HCT116 (cell line): Measurements from ENCODE around the gene FBXO42. TPM values are rescaled to one million over a fixed set of nuclear protein-coding genes. Genes with fewer than 3 reads are reported as not detected.
A peak's percentile ranks its signal among the peaks of the same experiment; 100 is the strongest.

Experiments
- ATAC-seq: fragments of 200-7000 bp; cut with Tn5 transposase; 2 replicates; pipeline ENCODE4 v1.9.1; 2020; ENCODE audit warnings: mild to moderate bottlenecking, moderate library complexity
- BruUV-seq: library from RNA; stranded (reverse); fragments of 400-500 nt; replicated peaks from 2 replicates; lab custom pipeline; 2021; lab: Mats Ljungman, UMichigan
- CTCF ChIA-PET: fragments of 300-600 bp; sonication (Branson Sonifier 250); formaldehyde crosslinking; loops from one replicate; lab custom pipeline; 2021; ENCODE audit warnings: antibody characterized with exemption; lab: Charles Lee
- POLR2A ChIA-PET: fragments of 300-600, 350-600 bp; sonication (Branson Sonifier 250); formaldehyde crosslinking; loops from one replicate; lab custom pipeline; 2021; ENCODE audit warnings: antibody characterized with exemption; lab: Charles Lee
- RAD21 ChIA-PET, 2 experiments: fragments of 300-600 bp; sonication (Branson Sonifier 250); formaldehyde crosslinking; loops; one replicate each; lab custom pipeline; 2023; ENCODE audit warnings: low total read pairs in 2 of 2; ENCODE audit not compliant: uncharacterized antibody in 2 of 2, unreplicated experiment in 2 of 2, low non-redundant PET in 1 of 2; lab: Charles Lee
- DNase-seq: peaks from one replicate; pipeline ENCODE4 v3.0.0-alpha.2; 2010; ENCODE audit warnings: low read depth, low spot score
- H2AFZ ChIP-seq: fragments of 200-600 bp; shearing (Covaris generic), sonication (generic); 2 replicates; pipeline ENCODE4 v1.6.1; 2017; ENCODE audit warnings: low read depth, mixed run types, mixed read lengths, antibody characterized with exemption, low read length; ENCODE audit not compliant: poor library complexity, severe bottlenecking
- H3K27ac ChIP-seq: 2 replicates; pipeline ENCODE4 v1.5.1; 2012; ENCODE audit warnings: low read depth, low read length
- H3K27me3 ChIP-seq: fragments of 200-600 bp; sonication (generic); 2 replicates; pipeline ENCODE4 v1.6.1; 2016; ENCODE audit warnings: mixed run types, low read length, mixed read lengths; ENCODE audit not compliant: insufficient read depth
- H3K36me3 ChIP-seq, 2 experiments: fragments of 200-500 bp in 1 of 2; fragments of 200-600 bp in 1 of 2; sonication (Bioruptor generic) in 1 of 2; sonication (generic) in 1 of 2; 2 replicates each; pipeline versions ENCODE4 v1.5.1 to v1.6.1; 2014 to 2016; ENCODE audit warnings: low read length in 2 of 2, inconsistent platforms in 1 of 2, mixed read lengths in 1 of 2, mixed run types in 1 of 2; ENCODE audit not compliant: insufficient read depth in 2 of 2, control insufficient read depth in 1 of 2
- H3K4me1 ChIP-seq, 2 experiments: fragments of 200-600 bp in 1 of 2; sonication (generic) in 1 of 2; 2 replicates each; pipeline versions ENCODE4 v1.5.1 to v1.6.1; 2012 to 2017; ENCODE audit warnings: low read length in 2 of 2, inconsistent platforms in 1 of 2, mild to moderate bottlenecking in 1 of 2, mixed read lengths in 1 of 2, mixed run types in 1 of 2, moderate library complexity in 1 of 2; ENCODE audit not compliant: insufficient read depth in 2 of 2, control insufficient read depth in 1 of 2
- H3K4me2 ChIP-seq: fragments of 200-600 bp; sonication (generic); 2 replicates; pipeline ENCODE4 v1.6.1; 2017; ENCODE audit warnings: mixed run types, low read length, mixed read lengths
- H3K4me3 ChIP-seq, 2 experiments: fragments of 200-600 bp in 1 of 2; sonication (generic) in 1 of 2; replicated peaks in 1 of 2; 2 replicates each; pipeline ENCODE4 v1.5.1; 2011 to 2016; ENCODE audit warnings: low read length in 2 of 2, control low read depth in 1 of 2, low read depth in 1 of 2, mild to moderate bottlenecking in 1 of 2, mixed read lengths in 1 of 2, mixed run types in 1 of 2
- H3K79me2 ChIP-seq: fragments of 200-600 bp; sonication (generic); 2 replicates; pipeline ENCODE4 v1.6.1; 2017; ENCODE audit warnings: mild to moderate bottlenecking, mixed run types, low read length, moderate library complexity, mixed read lengths; ENCODE audit not compliant: insufficient read depth
- H3K9ac ChIP-seq: fragments of 200-600 bp; sonication (generic); 2 replicates; pipeline ENCODE4 v1.6.1; 2016; ENCODE audit warnings: low read length, mixed read lengths
- H3K9me2 ChIP-seq: fragments of 200-600 bp; sonication (generic), shearing (Covaris generic); 2 replicates; pipeline ENCODE4 v1.6.1; 2017; ENCODE audit warnings: mixed run types, mild to moderate bottlenecking, moderate library complexity; ENCODE audit not compliant: insufficient read depth
- H3K9me3 ChIP-seq, 2 experiments: fragments of 200-500 bp in 1 of 2; fragments of 200-600 bp in 1 of 2; sonication (Bioruptor generic) in 1 of 2; sonication (generic) in 1 of 2; 2 replicates each; pipeline ENCODE4 v1.6.1; 2014 to 2017; ENCODE audit warnings: low read length in 2 of 2, mixed read lengths in 2 of 2, inconsistent platforms in 1 of 2, low read depth in 1 of 2, mild to moderate bottlenecking in 1 of 2, mixed run types in 1 of 2, moderate library complexity in 1 of 2; ENCODE audit not compliant: control insufficient read depth in 1 of 2, insufficient read depth in 1 of 2
- H4K20me1 ChIP-seq: fragments of 200-600 bp; sonication (generic), shearing (Covaris generic); 2 replicates; pipeline ENCODE4 v1.6.1; 2017; ENCODE audit warnings: mixed run types, mild to moderate bottlenecking, moderate library complexity; ENCODE audit not compliant: insufficient read depth
- CBX3 ChIP-seq: IDR thresholded peaks from 2 replicates; pipeline ENCODE4 v1.6.1; 2012; ENCODE audit warnings: low read depth
- CEBPB ChIP-seq: IDR thresholded peaks from 2 replicates; pipeline ENCODE4 v1.6.1; 2012; ENCODE audit warnings: low read depth
- EGR1 ChIP-seq: IDR thresholded peaks from 2 replicates; pipeline ENCODE4 v1.6.1; 2012; ENCODE audit warnings: low read depth
- EZH2 ChIP-seq: fragments of 200-600 bp; sonication (generic); IDR thresholded peaks from 2 replicates; pipeline ENCODE4 v1.6.1; 2017; ENCODE audit warnings: antibody characterized with exemption, mixed run types
- EZH2phosphoT487 ChIP-seq: fragments of 200-600 bp; IDR thresholded peaks from 2 replicates; pipeline ENCODE4 v1.6.1; 2018; ENCODE audit warnings: antibody characterized with exemption, borderline replicate concordance
- FOSL1 ChIP-seq: IDR thresholded peaks from 2 replicates; pipeline ENCODE4 v1.6.1; 2012; ENCODE audit warnings: low read depth
- JUND ChIP-seq: IDR thresholded peaks from 2 replicates; pipeline ENCODE4 v1.6.1; 2012
- POLR2A ChIP-seq: IDR thresholded peaks from 2 replicates; pipeline ENCODE4 v1.7.0; 2011; ENCODE audit warnings: borderline replicate concordance; ENCODE audit not compliant: insufficient read depth, insufficient read length; ENCODE audit errors: extremely low read depth
- POLR2AphosphoS5 ChIP-seq: IDR thresholded peaks from 2 replicates; pipeline ENCODE4 v1.6.1; 2011; ENCODE audit warnings: mild to moderate bottlenecking, low read depth, low read length, moderate library complexity
- RAD21 ChIP-seq: IDR thresholded peaks from 2 replicates; pipeline ENCODE4 v1.6.1; 2012; ENCODE audit warnings: low read depth, mild to moderate bottlenecking
- SIN3A ChIP-seq: IDR thresholded peaks from 2 replicates; pipeline ENCODE4 v1.6.1; 2012; ENCODE audit warnings: low read depth
- SRF ChIP-seq: IDR thresholded peaks from 2 replicates; pipeline ENCODE4 v1.6.1; 2012; ENCODE audit warnings: low read depth
- TCF7L2 ChIP-seq: IDR thresholded peaks from 2 replicates; pipeline ENCODE4 v1.7.0; 2011; ENCODE audit warnings: borderline replicate concordance, inconsistent platforms; ENCODE audit not compliant: insufficient read depth, insufficient read length; ENCODE audit errors: extremely low read depth
- YY1 ChIP-seq: IDR thresholded peaks from 2 replicates; pipeline ENCODE4 v1.6.1; 2011; ENCODE audit warnings: low read length, low read depth, moderate library complexity, mild to moderate bottlenecking; ENCODE audit not compliant: insufficient replicate concordance; ENCODE audit errors: extremely low read depth
- ZFX ChIP-seq: fragments of 450-650 bp; IDR thresholded peaks from 2 replicates; pipeline ENCODE4 v1.6.1; 2017
- ZNF274 ChIP-seq: fragments of 200-500 bp; sonication (Bioruptor generic); IDR thresholded peaks from 2 replicates; pipeline ENCODE4 v1.6.1; 2014; ENCODE audit warnings: mild to moderate bottlenecking, low read depth, low read length, inconsistent platforms
- intact Hi-C: fragments of 100-400 bp; cut with micrococcal nuclease; formaldehyde crosslinking; loops from 2 replicates; pipeline ENCODE4 v1.10.0; 2022
- total RNA-seq: library from RNA; stranded (reverse); gene quantifications from one replicate; pipeline ENCODE4 v1.2.1, GENCODE V29; 2021; ENCODE audit not compliant: unreplicated experiment
- TF ChIP-seq, protein P1 (sequence below), 3 experiments: fragments of 200-600 bp in 1 of 3; sonication (generic) in 1 of 3; IDR thresholded peaks in 2 of 3; conservative IDR thresholded peaks in 1 of 3; 2 replicates each; pipeline ENCODE4 v1.5.1; 2012 to 2017; ENCODE audit warnings: low read depth in 2 of 3, low read length in 2 of 3, antibody characterized with exemption in 1 of 3, borderline replicate concordance in 1 of 3, control low read depth in 1 of 3, mild to moderate bottlenecking in 1 of 3, mixed read lengths in 1 of 3, mixed run types in 1 of 3, moderate library complexity in 1 of 3; ENCODE audit not compliant: insufficient read depth in 1 of 3
- TF ChIP-seq, protein P2 (sequence below): IDR thresholded peaks from 2 replicates; pipeline ENCODE4 v1.6.1; 2011; ENCODE audit warnings: mild to moderate bottlenecking, low read length, moderate library complexity; ENCODE audit not compliant: insufficient replicate concordance; ENCODE audit errors: extremely low read depth
- TF ChIP-seq, protein P3 (sequence below): IDR thresholded peaks from 2 replicates; pipeline ENCODE4 v1.6.1; 2012
- TF ChIP-seq, protein P4 (sequence below): IDR thresholded peaks from 2 replicates; pipeline ENCODE4 v1.6.1; 2012

Gene FBXO42
- total RNA-seq, 1 experiment from 2014 or later = 20.6 TPM

DNA sequence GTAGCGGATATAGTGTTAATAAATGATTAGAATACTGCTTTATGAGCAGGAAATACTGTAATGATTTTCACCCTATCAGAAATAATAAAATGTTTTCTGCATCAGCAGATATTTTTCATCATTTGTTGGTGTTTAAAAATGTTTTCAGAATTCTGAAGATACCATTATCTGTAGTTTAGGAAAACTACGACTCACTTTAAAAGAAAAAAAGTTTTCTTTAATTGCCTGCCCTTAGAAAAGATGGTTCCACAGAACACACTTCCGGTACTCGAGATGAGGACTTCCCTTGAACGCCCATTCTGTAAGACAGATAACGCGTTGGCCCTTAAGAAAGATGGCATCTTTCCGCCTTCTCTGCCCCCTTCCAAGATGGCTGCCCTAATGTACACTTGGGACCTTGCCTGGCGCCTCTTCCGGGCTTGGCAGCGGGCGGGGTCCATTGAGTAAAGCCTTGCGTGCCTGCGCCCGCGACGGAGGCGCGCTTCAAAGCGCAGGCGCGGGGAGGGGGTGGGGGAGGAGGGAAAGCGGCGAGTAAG lies 14.5 kb upstream of the FBXO42 start, which contains the start of gene SZRD1:
Gene SZRD1, plus strand, starts transcription at position 521 of the 536 bp plus-strand sequence. CDS start 16 bp downstream, outside the sequence.
- H2AFZ ChIP-seq = peak within 1 kb of the TSS; percentile 37
- ATAC-seq (peak; percentile 88), DNase-seq (peak; percentile 98)
- H3K9ac ChIP-seq = peak within 1 kb of the TSS; percentile 99
- H3K4me3 ChIP-seq = peak within 1 kb of the TSS; percentile 61 to 96
- no peaks in the 10 kb centered on the region for H3K9me2 ChIP-seq
- H3K36me3 ChIP-seq = no peaks in the 10 kb centered on the region
- H3K27me3 ChIP-seq = no peaks in the 10 kb centered on the region
- ChIA-PET POLR2A (interaction anchor here (1.6 kb wide), 1 partner anchor 18 kb away, joined by 4 read pairs; no protein-coding TSS in a partner anchor), RAD21 (no interaction called here), CTCF (interaction anchor here (1.2 to 1.3 kb wide), 2 partner anchors 11 to 254 kb away, joined by 3 to 4 read pairs; no protein-coding TSS in a partner anchor)
- H4K20me1 ChIP-seq = peaks cover 6% of the 10 kb centered on the region; the same call in 1 of the 2 replicates
- TSS peak; percentile 76 for BruUV-seq
- H3K4me2 ChIP-seq = peak within 1 kb of the TSS; percentile 87
- H3K4me1 ChIP-seq = peaks cover 4 to 35% of the 10 kb centered on the region in 2 experiments; a peak in 3 of 4 replicates
- intact Hi-C loops = loop anchor here (1.0 kb wide), 1 partner anchor 160 kb away; no protein-coding TSS in a partner anchor
- no peaks in the 10 kb centered on the region for H3K9me3 ChIP-seq
- H3K27ac ChIP-seq = peak within 1 kb of the TSS; percentile 92
- H3K79me2 ChIP-seq = peaks cover 44% of the 10 kb centered on the region
- no peak for TF ChIP-seq CEBPB
- no peak for TF ChIP-seq ZFX
- TF ChIP-seq POLR2AphosphoS5 = no peak
- TF ChIP-seq, protein P1, sequence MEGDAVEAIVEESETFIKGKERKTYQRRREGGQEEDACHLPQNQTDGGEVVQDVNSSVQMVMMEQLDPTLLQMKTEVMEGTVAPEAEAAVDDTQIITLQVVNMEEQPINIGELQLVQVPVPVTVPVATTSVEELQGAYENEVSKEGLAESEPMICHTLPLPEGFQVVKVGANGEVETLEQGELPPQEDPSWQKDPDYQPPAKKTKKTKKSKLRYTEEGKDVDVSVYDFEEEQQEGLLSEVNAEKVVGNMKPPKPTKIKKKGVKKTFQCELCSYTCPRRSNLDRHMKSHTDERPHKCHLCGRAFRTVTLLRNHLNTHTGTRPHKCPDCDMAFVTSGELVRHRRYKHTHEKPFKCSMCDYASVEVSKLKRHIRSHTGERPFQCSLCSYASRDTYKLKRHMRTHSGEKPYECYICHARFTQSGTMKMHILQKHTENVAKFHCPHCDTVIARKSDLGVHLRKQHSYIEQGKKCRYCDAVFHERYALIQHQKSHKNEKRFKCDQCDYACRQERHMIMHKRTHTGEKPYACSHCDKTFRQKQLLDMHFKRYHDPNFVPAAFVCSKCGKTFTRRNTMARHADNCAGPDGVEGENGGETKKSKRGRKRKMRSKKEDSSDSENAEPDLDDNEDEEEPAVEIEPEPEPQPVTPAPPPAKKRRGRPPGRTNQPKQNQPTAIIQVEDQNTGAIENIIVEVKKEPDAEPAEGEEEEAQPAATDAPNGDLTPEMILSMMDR (IDR thresholded peaks at IDR 0.05 in 2 of 3, conservative IDR thresholded peaks at IDR 0.05 in 1 of 3; ENCODE audit: borderline replicate concordance in 1 of 3, insufficient read depth in 1 of 3, low read depth in 2 of 3, low read length in 2 of 3) = no peak
- TF ChIP-seq EGR1 = peak; percentile 98
- peak; percentile 77 for TF ChIP-seq TCF7L2
- TF ChIP-seq JUND = no peak
- TF ChIP-seq, protein P2, sequence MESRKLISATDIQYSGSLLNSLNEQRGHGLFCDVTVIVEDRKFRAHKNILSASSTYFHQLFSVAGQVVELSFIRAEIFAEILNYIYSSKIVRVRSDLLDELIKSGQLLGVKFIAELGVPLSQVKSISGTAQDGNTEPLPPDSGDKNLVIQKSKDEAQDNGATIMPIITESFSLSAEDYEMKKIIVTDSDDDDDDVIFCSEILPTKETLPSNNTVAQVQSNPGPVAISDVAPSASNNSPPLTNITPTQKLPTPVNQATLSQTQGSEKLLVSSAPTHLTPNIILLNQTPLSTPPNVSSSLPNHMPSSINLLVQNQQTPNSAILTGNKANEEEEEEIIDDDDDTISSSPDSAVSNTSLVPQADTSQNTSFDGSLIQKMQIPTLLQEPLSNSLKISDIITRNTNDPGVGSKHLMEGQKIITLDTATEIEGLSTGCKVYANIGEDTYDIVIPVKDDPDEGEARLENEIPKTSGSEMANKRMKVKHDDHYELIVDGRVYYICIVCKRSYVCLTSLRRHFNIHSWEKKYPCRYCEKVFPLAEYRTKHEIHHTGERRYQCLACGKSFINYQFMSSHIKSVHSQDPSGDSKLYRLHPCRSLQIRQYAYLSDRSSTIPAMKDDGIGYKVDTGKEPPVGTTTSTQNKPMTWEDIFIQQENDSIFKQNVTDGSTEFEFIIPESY = peak; percentile 21
- TF ChIP-seq, protein P3, sequence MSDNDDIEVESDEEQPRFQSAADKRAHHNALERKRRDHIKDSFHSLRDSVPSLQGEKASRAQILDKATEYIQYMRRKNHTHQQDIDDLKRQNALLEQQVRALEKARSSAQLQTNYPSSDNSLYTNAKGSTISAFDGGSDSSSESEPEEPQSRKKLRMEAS = peak; percentile 28
- TF ChIP-seq RAD21 = no peak
- peak; percentile 78 for TF ChIP-seq CBX3
- TF ChIP-seq POLR2A = no peak
- TF ChIP-seq ZNF274 = no peak
- peak; percentile 100 for TF ChIP-seq YY1
- 0 out of 2 replicates have a peak, but pooled peaks have one; percentile 14 for TF ChIP-seq FOSL1
- no peak for TF ChIP-seq EZH2
- TF ChIP-seq EZH2phosphoT487 = no peak
- peak; percentile 70 for TF ChIP-seq SRF
- TF ChIP-seq, protein P4, sequence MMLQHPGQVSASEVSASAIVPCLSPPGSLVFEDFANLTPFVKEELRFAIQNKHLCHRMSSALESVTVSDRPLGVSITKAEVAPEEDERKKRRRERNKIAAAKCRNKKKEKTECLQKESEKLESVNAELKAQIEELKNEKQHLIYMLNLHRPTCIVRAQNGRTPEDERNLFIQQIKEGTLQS = no peak
- no peak for TF ChIP-seq SIN3A
